Measurements from ENCODE around the gene GUSB.
"Not testable (repeated sequence)": the region's sequence is repeated elsewhere in the genome, so short reads cannot be mapped to it uniquely, and the experiment has no call there.

Gene GUSB

GRCh38 chr7:65960351-65961074 lies 21.5 kb downstream of the GUSB start:
- no peak for TF ChIP-seq CTCF (IDR thresholded peaks at IDR 0.05; ENCODE audit: borderline replicate concordance, insufficient read depth, low read depth, low read length)
- no peak overlapping the region for H3K4me3 ChIP-seq (ENCODE audit: low read depth, low read length)

GRCh38 chr7:65955718-65956117 lies 26.3 kb downstream of the GUSB start:
- no peak for TF ChIP-seq CTCF (IDR thresholded peaks at IDR 0.05; ENCODE audit: borderline replicate concordance, insufficient read depth, low read depth, low read length)
- H3K4me3 ChIP-seq (ENCODE audit: low read depth, low read length), result no peak overlapping the region

GRCh38 chr7:65953890-65954450 lies 28.0 kb downstream of the GUSB start:
- no peak for TF ChIP-seq CTCF (IDR thresholded peaks at IDR 0.05; ENCODE audit: borderline replicate concordance, insufficient read depth, low read depth, low read length)
- H3K4me3 ChIP-seq (ENCODE audit: low read depth, low read length), result no peak overlapping the region

GRCh38 chr7:65953001-65953720 lies 28.9 kb downstream of the GUSB start:
- no peak for TF ChIP-seq CTCF (IDR thresholded peaks at IDR 0.05; ENCODE audit: borderline replicate concordance, insufficient read depth, low read depth, low read length)

GRCh38 chr7:65951837-65952578 lies 30.0 kb downstream of the GUSB start:
- H3K4me3 ChIP-seq (ENCODE audit: low read depth, low read length), result no peak overlapping the region
- TF ChIP-seq CTCF (IDR thresholded peaks at IDR 0.05; ENCODE audit: borderline replicate concordance, insufficient read depth, low read depth, low read length), result no peak

More at GRCh38 chr7:65953001-65953720, 28.9 kb downstream of the GUSB start:
- H3K4me3 ChIP-seq (ENCODE audit: low read depth, low read length), result no peak overlapping the region

GRCh38 chr7:65946904-65947303 lies 35.1 kb downstream of the GUSB start:
- TF ChIP-seq CTCF (IDR thresholded peaks at IDR 0.05; ENCODE audit: borderline replicate concordance, insufficient read depth, low read depth, low read length), result no peak
- no peak overlapping the region for H3K4me3 ChIP-seq (ENCODE audit: low read depth, low read length)

- H3K4me3 ChIP-seq (ENCODE audit: low read depth, low read length), result not testable (repeated sequence)
Measured at GRCh38 chr7:65945787-65946186, 36.2 kb downstream of the GUSB start.
